ENCODE measurements around the gene MOGAT2. TPM values are rescaled to one million over a fixed set of nuclear protein-coding genes. Genes with fewer than 3 reads are reported as not detected.

The MOGAT2 gene
- total RNA-seq, 1 donor from 2014 or later = not detected

DNA sequence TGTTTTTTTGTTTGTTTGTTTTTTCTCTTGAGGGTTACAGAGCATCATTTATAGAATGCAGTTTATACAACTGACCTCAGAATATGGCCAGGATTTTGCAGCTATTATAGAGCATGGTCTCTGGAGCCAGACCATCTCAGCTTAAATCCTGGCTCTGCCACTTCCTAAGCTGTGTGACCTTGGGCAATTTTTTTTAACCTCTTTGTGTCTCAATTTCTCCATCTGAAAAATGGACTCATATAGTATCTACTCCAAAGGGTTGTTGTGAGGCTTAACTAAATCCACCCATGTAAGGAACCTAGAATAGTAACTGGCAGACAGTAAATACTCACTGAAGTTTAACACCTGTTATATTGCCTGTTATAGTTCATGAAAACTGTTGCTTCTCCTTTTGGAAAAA lies 42.6 kb downstream of the MOGAT2 start:
- H3K4me1 Mint-ChIP-seq (ENCODE audit: unreplicated experiment) = no peaks in the 10 kb centered on the region
- peaks cover 33% of the 10 kb centered on the region for H3K27me3 Mint-ChIP-seq (ENCODE audit: unreplicated experiment)
- no peaks in the 10 kb centered on the region for H3K36me3 Mint-ChIP-seq (ENCODE audit: unreplicated experiment)
- TF ChIP-seq, protein P1, sequence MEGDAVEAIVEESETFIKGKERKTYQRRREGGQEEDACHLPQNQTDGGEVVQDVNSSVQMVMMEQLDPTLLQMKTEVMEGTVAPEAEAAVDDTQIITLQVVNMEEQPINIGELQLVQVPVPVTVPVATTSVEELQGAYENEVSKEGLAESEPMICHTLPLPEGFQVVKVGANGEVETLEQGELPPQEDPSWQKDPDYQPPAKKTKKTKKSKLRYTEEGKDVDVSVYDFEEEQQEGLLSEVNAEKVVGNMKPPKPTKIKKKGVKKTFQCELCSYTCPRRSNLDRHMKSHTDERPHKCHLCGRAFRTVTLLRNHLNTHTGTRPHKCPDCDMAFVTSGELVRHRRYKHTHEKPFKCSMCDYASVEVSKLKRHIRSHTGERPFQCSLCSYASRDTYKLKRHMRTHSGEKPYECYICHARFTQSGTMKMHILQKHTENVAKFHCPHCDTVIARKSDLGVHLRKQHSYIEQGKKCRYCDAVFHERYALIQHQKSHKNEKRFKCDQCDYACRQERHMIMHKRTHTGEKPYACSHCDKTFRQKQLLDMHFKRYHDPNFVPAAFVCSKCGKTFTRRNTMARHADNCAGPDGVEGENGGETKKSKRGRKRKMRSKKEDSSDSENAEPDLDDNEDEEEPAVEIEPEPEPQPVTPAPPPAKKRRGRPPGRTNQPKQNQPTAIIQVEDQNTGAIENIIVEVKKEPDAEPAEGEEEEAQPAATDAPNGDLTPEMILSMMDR (IDR thresholded peaks at IDR 0.05) = no peak
- DNase-seq (ENCODE audit: extremely low spot score, unreplicated experiment) = no peak
- H3K9me3 Mint-ChIP-seq (ENCODE audit: unreplicated experiment) = no peaks in the 10 kb centered on the region
- no peak overlapping the region for H3K4me3 Mint-ChIP-seq (ENCODE audit: unreplicated experiment)
- no peak overlapping the region for H3K27ac Mint-ChIP-seq (ENCODE audit: unreplicated experiment)

DNA sequence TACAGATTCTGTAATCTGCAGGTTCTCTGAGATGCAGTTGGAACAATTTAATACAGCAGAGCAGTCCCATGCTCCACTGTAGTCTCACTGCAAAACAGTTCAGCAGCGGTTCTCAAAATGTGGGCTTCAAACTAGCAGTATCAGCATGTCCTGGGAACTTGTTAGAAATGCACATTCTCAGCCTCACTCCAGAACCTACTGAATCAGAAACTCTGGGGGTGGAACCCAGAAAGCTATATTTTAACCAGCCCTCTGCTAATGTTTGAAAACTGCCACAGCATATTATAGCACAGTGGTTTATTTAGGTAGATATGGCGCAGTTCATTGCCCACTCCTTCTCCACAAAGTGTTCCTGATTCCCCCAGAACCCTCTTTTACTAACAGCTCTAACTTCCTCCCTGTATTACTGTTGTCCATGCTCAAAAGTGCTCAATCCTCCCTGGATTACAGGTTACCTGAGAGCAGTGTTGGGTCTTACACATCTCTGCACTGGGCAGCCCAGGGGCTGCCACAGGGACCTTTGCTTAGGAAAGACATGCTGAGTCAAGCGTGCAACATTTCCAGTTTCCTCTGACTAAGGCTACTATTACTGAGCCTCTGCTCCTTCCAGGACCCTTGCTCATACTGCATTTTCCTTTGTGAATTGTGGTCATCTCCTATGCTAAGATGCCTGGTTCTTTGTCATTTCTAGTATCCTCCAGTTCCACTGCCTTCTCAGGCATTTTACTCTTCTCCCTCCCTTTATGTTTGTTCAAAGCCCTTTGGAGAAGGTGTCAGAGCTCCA lies 43.3 kb downstream of the MOGAT2 start:
- Mint-ChIP-seq H3K27me3 (ENCODE audit: unreplicated experiment) (peaks cover 27% of the 10 kb centered on the region), H3K4me1 (ENCODE audit: unreplicated experiment) (no peaks in the 10 kb centered on the region), H3K36me3 (ENCODE audit: unreplicated experiment) (no peaks in the 10 kb centered on the region), H3K9me3 (ENCODE audit: unreplicated experiment) (no peaks in the 10 kb centered on the region), H3K27ac (ENCODE audit: unreplicated experiment) (no peak overlapping the region), H3K4me3 (ENCODE audit: unreplicated experiment) (no peak overlapping the region)
- TF ChIP-seq, protein P1 (IDR thresholded peaks at IDR 0.05) = no peak
- DNase-seq (ENCODE audit: extremely low spot score, unreplicated experiment) = no peak

DNA sequence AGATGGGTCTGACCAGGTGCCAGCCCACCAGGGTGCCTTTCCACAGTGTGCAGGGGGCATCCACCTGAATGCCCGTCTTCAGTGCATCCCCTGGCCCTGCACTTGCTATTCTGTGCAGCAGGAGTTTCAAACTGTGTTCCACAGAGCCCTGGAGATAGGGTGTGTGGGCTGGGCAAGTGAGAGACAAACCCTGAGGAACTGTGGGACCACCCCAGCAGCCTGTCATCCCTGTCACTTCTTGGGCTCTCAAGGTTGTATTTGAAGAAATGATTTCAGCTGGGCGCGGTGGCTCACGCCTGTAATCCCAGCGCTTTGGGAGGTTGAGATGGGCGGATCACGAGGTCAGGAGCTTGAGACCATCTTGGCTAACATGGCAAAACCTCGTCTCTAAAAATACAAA lies 44.5 kb downstream of the MOGAT2 start:
- Mint-ChIP-seq H3K27me3 (ENCODE audit: unreplicated experiment) (peaks cover 21% of the 10 kb centered on the region), H3K9me3 (ENCODE audit: unreplicated experiment) (no peaks in the 10 kb centered on the region), H3K36me3 (ENCODE audit: unreplicated experiment) (no peaks in the 10 kb centered on the region), H3K27ac (ENCODE audit: unreplicated experiment) (no peak overlapping the region), H3K4me3 (ENCODE audit: unreplicated experiment) (no peak overlapping the region), H3K4me1 (ENCODE audit: unreplicated experiment) (no peaks in the 10 kb centered on the region)
- DNase-seq (ENCODE audit: extremely low spot score, unreplicated experiment) = no peak
- TF ChIP-seq, protein P1 (IDR thresholded peaks at IDR 0.05) = no peak

DNA sequence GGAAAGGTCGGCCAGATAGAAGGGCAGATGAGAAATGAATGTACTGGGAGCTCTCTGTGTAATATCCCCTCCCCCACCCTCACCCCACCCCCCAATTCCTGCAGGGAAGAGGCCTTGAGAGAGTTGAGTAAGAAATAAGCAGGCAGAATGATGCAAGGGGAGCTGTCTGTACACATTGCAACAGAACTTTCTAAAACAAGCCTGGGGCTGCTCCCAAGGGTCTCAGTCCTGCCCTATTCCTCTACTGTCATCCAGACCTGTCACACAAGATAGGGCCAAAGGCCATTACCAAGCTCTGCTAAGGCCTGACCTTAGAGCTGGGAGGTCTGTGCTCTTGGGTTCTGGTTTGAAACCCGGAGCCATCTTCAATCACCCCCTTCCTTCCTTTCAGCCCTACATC lies 45.2 kb downstream of the MOGAT2 start:
- Mint-ChIP-seq H3K27me3 (ENCODE audit: unreplicated experiment) (peaks cover 21% of the 10 kb centered on the region), H3K36me3 (ENCODE audit: unreplicated experiment) (no peaks in the 10 kb centered on the region), H3K4me1 (ENCODE audit: unreplicated experiment) (no peaks in the 10 kb centered on the region), H3K27ac (ENCODE audit: unreplicated experiment) (peak overlapping the region; percentile 15), H3K4me3 (ENCODE audit: unreplicated experiment) (no peak overlapping the region), H3K9me3 (ENCODE audit: unreplicated experiment) (no peaks in the 10 kb centered on the region)
- DNase-seq (ENCODE audit: extremely low spot score, unreplicated experiment) = no peak
- TF ChIP-seq, protein P1 (IDR thresholded peaks at IDR 0.05) = no peak

DNA sequence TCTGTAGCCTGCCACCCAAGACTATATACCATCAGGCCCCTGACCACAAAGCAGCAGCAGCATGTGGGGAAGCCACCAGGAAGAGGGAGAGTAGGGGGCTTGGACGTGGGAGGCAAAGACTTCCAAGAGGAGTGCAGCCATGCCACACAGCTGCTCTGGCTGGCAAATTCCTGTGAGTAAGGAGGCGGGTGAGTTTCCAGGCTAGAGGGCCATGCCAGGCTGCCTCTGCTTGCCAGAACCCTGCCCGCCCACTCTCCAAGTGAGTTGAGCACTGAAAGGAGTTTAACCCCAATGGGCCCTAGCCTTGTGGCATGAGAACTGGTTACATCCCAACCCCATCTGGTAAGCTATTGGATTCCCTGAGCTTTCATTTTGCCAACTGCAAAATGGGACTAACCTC lies 46.2 kb downstream of the MOGAT2 start:
- Mint-ChIP-seq H3K4me1 (ENCODE audit: unreplicated experiment) (peaks cover 4% of the 10 kb centered on the region), H3K4me3 (ENCODE audit: unreplicated experiment) (no peak overlapping the region), H3K36me3 (ENCODE audit: unreplicated experiment) (no peaks in the 10 kb centered on the region), H3K27ac (ENCODE audit: unreplicated experiment) (no peak overlapping the region), H3K27me3 (ENCODE audit: unreplicated experiment) (peaks cover 21% of the 10 kb centered on the region), H3K9me3 (ENCODE audit: unreplicated experiment) (no peaks in the 10 kb centered on the region)
- TF ChIP-seq, protein P1 (IDR thresholded peaks at IDR 0.05) = no peak
- no peak for DNase-seq (ENCODE audit: extremely low spot score, unreplicated experiment)

All from osteocyte (in vitro differentiated cells).